ENCODE measurements around the gene IP6K1. TPM values are rescaled to one million over a fixed set of nuclear protein-coding genes. Genes with fewer than 3 reads are reported as not detected.

The IP6K1 gene
- total RNA-seq, 1 experiment from 2014 or later, result 42.2 TPM

GRCh38 chr3:49681232-49681522 lies 105.2 kb downstream of the IP6K1 start:
- no peak overlapping the region for H2BK15ac ChIP-seq (ENCODE audit: low read depth, low read length)
- H2AFZ ChIP-seq (ENCODE audit: low read length), result no peak overlapping the region
- no peak overlapping the region for H3K27ac Mint-ChIP-seq
- no peaks in the 10 kb centered on the region for H3K9me3 ChIP-seq (ENCODE audit: control insufficient read depth, low read depth, low read length)
- H3K14ac ChIP-seq (ENCODE audit: insufficient read depth, low read length), result no peak overlapping the region
- no peaks in the 10 kb centered on the region for H3K79me2 ChIP-seq (ENCODE audit: insufficient read depth, low read length)
- no peaks in the 10 kb centered on the region for H3K27me3 ChIP-seq (ENCODE audit: insufficient read depth, low read length)
- H3K4me1 ChIP-seq (ENCODE audit: insufficient read depth, low read length), result no peaks in the 10 kb centered on the region
- no peaks in the 10 kb centered on the region for H4K20me1 ChIP-seq (ENCODE audit: control insufficient read depth, insufficient read depth, insufficient read length)
- H3K23me2 ChIP-seq (ENCODE audit: insufficient read length, low read depth, low read length, poor library complexity, severe bottlenecking), result no peaks in the 10 kb centered on the region
- no peak overlapping the region for H2BK120ac ChIP-seq (ENCODE audit: low read depth, low read length, poor library complexity, severe bottlenecking)
- H3K4me3 Mint-ChIP-seq, result no peak overlapping the region
- no peak overlapping the region for H2BK20ac ChIP-seq (ENCODE audit: low read depth, low read length, poor library complexity, severe bottlenecking)
- H3T11ph ChIP-seq (ENCODE audit: low read length), result no peak overlapping the region
- H3K4me2 ChIP-seq (ENCODE audit: insufficient read depth, insufficient read length, low read length), result no peak overlapping the region
- no peak overlapping the region for H3K4ac ChIP-seq (ENCODE audit: low read depth, low read length)
- no peak overlapping the region for H3K56ac ChIP-seq (ENCODE audit: insufficient read length, low read depth, low read length)
- H2BK5ac ChIP-seq (ENCODE audit: insufficient read length, low read length), result no peak overlapping the region
- H3K4me1 Mint-ChIP-seq, result peaks cover 4% of the 10 kb centered on the region in 2 experiments
- H2AK5ac ChIP-seq (ENCODE audit: insufficient read length, low read length), result no peak overlapping the region
- no CpG with 5 or more reads among the region's 2 CpGs for WGBS (ENCODE audit: extremely low coverage, insufficient read length, low lambda C conversion rate)
- TF ChIP-seq CTCF (conservative IDR thresholded peaks at IDR 0.05), result no peak
- no peak overlapping the region for H3K27ac ChIP-seq (ENCODE audit: insufficient read length, low read depth, low read length)
- no peaks in the 10 kb centered on the region for H3K79me1 ChIP-seq (ENCODE audit: insufficient read depth, low read depth, low read length, poor library complexity, severe bottlenecking)
- H3K9me3 Mint-ChIP-seq, result no peaks in the 10 kb centered on the region
- no peak overlapping the region for H4K5ac ChIP-seq (ENCODE audit: insufficient read length, low read depth, low read length)
- H3K27me3 Mint-ChIP-seq (ENCODE audit: low read depth), result no peaks in the 10 kb centered on the region
- H3K23ac ChIP-seq (ENCODE audit: insufficient read length, low read depth, low read length), result no peak overlapping the region
- H2BK12ac ChIP-seq (ENCODE audit: insufficient read length, low read depth, low read length), result no peak overlapping the region
- H4K8ac ChIP-seq (replicated peaks; ENCODE audit: insufficient read length, low read depth, low read length), result no peak overlapping the region
- H3K18ac ChIP-seq (ENCODE audit: insufficient read length, low read depth, low read length), result no peak overlapping the region
- H3K9ac ChIP-seq (ENCODE audit: extremely low read depth, insufficient read length, low read length), result no peak overlapping the region
- no peak for DNase-seq
- no peak overlapping the region for H4K91ac ChIP-seq (ENCODE audit: insufficient read length, low read depth, low read length)
- H3K36me3 Mint-ChIP-seq (ENCODE audit: insufficient read depth in 1 of 3, low read depth in 3 of 3), result peaks cover 33 to 73% (median 66%) of the 10 kb centered on the region in 3 experiments; a peak in 6 of 7 replicates
